Midbrain (tissue), 1 donor: ENCODE results near the gene SLC35B1.

ENCODE experiments used
- DNase-seq: peaks from one replicate; lab custom pipeline; 2025; lab: John Stamatoyannopoulos, UW

The SLC35B1 gene

GRCh38 chr17:49670002-49670401, 37.8 kb downstream of the SLC35B1 start:
- no peak for DNase-seq

- DNase-seq, result no peak
These were observed 39.9 kb downstream of the SLC35B1 start for GRCh38 chr17:49667854-49668253.

GRCh38 chr17:49664706-49665211, 43.0 kb downstream of the SLC35B1 start:
- DNase-seq, result no peak

GRCh38 chr17:49659661-49660382, 47.9 kb downstream of the SLC35B1 start:
- peak; percentile 12 for DNase-seq

- no peak for DNase-seq
These were observed 51.5 kb downstream of the SLC35B1 start for GRCh38 chr17:49656247-49656646.
